Activated T-cell treated with anti-CD3 and anti-CD28 coated beads for 24 hours (primary cell): ENCODE results near the gene FBXO47.
"Not testable (repeated sequence)": the region's sequence is repeated elsewhere in the genome, so short reads cannot be mapped to it uniquely, and the experiment has no call there.

ENCODE experiments used
- DNase-seq: peaks from one replicate; pipeline ENCODE4 v3.0.0-alpha.2; 2020; ENCODE audit warnings: low read depth

FBXO47 gene

DNA sequence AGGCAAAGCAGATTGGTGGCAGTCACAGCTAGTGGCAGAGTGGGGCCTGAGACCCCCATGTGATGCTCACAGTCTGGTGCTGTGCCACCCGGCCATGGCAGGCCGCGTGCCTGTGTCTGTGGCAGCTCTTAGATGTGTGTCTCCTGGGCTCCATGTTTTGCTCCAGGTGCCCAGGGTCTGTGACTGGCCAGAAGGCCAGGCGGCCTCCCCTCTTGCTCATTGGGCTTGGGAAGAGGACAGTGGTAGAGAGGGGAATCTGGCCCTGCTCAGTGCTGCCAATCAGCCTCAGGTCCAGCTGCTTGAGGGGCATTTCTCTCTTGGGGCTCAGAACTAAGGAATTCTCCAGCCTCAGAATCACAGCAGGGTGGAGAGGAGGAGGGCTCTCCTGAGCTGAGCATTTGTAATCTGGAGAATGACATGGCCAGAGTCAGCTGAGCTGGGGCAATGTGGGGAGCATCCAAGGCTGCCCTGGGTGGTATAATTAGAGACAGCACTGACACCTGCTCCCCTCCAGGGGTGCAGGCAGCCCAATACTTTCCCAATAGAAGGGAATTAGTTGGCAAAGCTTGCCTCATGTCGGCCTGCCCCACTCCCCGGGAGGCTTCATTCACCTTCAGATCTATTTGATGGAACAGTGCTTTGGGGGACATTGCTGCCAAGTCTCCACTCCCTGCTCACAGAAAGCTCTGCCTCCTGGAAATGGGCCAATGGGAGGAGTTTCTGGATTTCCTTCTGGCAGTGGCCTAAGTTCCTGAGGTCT is 44.5 kb downstream of the FBXO47 start:
- DNase-seq = no peak

DNA sequence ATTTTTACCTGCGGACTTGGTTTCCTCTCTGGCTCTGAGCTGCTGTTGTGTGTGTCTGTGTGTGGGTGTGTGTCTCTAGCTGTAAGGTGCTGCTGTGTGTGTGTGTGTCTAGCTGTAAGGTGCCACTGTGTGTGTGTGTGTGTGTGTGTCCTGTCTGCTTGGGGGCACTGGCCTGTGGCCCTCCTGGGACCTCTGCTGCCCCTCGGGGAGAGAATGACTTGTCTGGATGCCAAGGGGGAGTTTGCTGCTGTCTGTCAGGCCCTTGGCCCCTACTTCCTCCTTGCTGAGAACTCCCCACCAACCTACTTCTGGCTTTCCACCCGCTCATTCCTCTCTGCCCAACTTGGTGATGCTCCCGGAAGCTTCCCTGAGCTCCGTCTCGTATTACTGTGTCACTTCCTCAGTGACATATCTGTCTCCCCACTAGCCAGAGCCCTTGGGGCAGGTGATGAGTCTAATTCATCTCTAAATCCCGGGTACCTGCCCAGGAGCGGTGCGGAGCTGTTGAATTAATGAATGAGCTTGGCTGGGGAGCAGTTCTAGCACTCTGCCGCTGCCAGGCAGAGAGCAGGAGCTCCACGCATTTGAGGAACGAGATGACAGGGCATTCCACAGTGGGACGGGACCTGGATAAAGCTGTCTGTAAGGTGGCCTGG is 45.3 kb downstream of the FBXO47 start:
- DNase-seq = no peak

DNA sequence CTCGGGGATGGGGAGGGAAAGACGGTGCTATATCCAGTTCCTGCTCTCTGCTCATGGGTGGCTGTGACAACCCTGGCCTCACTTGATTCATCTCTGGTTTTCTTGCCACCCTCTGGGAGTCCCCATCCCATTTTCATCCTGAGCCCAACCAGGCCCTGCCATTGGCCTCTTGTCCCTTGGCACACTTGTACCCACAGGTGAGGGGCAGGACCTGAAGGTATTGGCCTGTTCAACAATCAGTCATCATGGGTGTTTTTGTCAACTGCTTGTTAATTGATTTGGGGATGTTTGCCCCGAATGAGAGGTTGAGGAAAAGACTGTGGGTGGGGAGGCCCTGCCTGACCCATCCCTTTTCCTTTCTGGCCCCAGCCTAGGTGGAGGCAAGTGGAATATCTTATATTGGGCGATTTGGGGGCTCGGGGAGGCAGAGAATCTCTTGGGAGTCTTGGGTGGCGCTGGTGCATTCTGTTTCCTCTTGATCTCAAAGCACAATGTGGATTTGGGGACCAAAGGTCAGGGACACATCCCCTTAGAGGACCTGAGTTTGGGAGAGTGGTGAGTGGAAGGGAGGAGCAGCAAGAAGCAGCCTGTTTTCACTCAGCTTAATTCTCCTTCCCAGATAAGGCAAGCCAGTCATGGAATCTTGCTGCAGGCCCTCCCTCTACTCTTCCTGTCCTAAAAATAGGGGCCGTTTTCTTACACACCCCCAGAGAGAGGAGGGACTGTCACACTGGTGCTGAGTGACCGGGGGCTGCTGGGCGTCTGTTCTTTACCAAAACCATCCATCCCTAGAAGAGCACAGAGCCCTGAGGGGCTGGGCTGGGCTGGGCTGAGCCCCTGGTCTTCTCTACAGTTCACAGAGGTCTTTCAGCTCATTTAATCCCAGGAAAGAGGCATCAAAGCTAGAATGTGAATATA is 46.6 kb downstream of the FBXO47 start:
- DNase-seq = no peak

DNA sequence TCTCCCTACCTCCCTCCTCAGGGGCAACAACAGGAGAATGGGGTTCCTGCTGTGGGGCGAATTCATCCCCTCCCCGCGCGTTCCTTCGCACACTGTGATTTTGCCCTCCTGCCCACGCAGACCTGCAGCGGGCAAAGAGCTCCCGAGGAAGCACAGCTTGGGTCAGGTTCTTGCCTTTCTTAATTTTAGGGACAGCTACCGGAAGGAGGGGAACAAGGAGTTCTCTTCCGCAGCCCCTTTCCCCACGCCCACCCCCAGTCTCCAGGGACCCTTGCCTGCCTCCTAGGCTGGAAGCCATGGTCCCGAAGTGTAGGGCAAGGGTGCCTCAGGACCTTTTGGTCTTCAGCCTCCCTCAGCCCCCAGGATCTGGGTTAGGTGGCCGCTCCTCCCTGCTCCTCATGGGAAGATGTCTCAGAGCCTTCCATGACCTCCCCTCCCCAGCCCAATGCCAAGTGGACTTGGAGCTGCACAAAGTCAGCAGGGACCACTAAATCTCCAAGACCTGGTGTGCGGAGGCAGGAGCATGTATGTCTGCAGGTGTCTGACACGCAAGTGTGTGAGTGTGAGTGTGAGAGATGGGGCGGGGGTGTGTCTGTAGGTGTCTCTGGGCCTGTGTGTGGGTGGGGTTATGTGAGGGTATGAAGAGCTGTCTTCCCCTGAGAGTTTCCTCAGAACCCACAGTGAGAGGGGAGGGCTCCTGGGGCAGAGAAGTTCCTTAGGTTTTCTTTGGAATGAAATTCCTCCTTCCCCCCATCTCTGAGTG is 47.7 kb downstream of the FBXO47 start:
- no peak for DNase-seq

DNA sequence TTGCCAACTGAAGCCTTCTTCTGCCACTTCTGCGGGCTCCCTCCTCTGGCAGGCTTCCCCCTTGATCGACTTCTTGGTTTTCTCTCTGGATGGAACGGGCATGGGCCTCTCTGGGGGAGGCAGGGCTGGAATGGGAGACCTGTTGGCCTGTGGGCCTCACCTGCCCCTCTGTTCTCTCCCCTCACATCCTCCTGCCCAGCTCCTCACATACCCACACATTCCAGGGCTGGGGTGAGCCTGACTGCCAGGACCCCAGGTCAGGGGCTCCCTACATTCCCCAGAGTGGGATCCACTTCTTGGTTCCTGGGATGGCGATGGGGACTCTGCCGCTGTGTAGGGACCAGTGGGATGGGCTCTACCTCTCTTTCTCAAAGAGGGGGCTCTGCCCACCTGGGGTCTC is 48.3 kb downstream of the FBXO47 start:
- DNase-seq = no peak

DNA sequence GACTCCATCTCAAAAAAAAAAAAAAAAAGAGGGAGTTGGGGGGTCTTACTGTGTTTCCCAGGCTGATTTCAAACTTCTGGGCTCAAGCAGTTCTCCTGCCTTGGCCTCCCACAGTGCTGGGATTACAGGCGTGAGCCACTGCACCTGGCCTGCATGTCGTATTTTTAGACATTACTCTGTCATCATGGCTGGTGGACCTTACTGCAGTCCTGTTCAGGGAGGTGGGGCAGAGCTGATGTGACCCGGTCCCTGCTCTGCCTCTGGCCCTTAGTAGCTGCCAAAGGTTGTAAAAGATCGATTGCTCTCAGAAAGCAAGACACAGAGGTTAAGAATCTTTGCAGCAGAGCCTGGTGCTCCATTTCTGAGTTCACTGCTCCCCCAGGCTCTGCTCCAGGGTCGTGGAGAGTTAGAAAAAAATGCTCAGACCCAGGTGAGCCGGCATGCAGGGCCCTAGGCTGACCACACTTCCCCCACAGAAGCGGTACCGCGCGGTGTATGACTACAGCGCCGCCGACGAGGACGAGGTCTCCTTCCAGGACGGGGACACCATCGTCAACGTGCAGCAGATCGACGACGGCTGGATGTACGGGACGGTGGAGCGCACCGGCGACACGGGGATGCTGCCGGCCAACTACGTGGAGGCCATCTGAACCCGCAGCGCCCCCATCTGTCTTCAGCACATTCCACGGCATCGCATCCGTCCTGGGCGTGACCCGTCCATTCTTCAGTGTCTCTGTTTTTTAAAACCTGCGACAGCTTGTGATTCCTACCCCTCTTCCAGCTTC is 48.9 kb downstream of the FBXO47 start:
- DNase-seq = no peak

DNA sequence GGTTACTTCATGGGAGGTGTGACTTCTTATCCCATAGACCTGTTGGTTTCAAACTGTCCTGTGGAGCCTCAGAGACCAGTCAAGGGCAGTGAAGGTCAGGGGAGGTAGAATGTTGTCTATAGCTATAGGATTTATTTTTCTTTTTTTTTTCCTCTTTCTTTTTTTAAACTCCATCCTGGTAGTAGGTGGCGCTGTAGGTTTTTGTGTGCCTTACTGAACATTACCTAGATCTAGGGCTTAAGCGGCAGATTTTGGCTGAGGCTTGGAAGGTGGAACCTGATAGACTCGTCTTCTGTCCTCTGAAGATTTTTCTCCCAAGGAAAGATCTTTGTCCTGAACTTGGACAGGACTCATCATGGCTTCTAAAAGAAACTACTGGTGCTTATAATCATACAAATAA is 49.9 kb downstream of the FBXO47 start:
- DNase-seq = no peak

DNA sequence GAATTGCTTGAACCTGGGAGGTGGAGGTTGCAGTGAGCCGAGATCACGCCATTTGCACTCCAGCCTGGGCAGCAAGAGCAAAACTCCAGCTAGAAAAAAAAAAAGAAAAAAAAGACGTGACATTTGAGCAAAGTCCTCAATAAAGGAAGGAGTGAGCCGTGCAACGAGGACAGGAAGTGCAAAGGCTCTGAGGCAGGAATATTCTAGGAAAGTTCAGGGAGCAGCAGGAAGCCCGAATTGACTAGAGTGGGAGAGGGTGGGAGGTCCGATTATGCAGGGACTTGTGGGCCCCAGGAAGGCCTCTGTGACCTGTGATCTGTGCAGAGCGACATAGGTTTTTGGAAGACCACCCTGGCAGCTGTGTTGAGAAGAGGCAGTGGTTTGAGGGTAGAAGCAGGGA is 50.4 kb downstream of the FBXO47 start:
- no peak for DNase-seq

DNA sequence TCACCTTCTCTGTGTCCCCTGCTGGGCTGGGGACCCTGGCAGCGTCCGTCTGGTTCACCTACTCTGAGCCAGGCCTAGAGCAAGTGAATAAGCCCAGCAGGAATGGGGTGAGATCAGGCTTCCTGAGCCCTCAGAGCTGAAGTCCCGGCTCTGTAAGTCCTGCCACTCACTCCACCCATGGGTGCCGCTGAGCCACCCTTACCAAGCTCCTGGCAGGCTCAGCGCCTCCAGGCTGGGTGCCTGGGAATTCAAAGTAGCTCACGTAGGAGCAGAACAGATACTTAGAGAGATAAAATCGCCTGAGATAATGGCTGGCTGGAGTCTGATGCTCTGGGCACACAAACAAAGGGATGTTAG is 51.6 kb downstream of the FBXO47 start:
- DNase-seq = no peak

DNA sequence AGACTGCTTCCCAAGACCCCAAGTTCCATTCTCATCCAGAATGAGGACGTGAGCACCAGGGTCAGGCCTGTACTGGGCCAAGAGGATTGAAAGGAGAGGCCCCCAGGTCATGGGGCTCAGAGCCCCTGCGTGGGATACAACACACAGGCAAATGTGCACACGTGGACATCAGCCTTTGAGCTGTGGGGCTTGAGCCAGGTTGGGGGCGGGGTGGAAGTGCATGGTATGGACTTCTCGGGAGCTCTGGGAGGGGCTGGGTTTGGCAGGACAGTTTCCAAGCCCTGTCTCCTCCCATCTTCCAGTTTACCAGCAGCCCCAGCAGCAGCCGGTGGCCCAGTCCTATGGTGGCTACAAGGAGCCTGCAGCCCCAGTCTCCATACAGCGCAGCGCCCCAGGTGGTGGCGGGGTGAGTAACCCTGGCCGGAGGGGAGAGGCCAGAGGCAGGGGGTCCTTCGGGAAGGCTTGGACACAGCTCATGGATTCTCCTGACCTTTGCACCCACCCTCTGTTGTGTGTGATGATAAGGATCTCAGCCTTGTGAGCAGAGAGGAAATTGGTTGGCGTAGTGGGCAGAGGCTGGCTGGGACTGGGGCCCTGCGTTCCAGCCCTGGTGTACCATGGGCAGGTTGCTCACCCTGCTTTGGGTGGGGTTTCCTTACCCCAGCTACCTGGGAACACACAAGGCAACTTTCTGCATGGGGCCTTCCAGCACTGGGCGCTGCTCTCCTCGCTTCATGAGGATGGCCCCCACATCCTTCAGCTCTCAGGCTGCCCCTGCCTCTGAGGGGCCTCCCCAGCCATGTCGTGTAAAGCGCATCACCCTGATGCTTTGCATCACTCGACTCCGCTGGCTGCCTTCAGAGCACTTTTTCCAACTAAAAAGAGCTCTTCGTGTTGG is 52.2 kb downstream of the FBXO47 start:
- DNase-seq = no peak

DNA sequence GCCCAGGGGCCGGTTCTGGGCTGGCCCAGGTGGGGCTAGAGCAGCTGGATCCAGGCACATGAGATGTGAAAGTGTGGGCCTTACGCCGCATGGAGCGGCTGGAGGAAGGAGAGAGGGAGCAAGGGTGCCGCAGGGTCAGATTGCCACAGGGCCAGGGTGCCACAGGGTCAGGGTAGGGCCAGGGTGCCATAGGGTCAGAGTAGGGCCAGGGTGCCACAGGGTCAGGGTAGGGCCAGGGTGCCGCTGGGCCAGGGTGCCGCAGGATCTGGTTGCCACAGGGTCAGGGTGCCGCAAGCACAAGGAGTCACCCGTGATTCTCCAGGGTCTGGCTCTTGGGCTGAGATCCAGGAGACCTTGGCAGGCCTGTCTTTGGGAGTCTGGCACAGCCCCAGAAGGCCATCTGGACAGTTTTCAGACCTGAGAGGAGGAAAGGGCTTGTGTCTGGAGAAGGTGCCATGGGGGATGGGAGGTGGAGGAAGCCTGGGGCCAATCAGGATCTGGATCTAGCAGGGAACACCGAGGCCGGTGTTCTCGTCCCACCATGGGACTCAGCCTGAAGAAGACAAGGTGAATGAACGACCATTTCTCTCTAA is 54.9 kb downstream of the FBXO47 start:
- no peak for DNase-seq

DNA sequence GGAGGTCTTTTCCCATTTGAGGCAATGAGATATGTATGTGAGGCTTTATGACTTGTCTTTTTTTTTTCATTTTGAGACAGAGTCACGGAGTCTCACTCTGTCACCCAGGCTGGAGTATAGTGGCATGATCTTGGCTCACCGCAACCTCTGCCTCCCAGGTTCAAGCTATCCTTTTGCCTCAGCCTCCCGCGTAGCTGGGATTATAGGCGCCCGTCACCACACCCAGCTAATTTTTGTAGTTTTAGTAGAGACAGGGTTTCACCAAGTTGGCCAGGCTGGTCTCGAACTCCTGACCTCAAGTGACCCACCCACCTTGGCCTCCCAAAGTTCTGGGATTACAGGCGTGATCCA is 55.5 kb downstream of the FBXO47 start:
- DNase-seq = not testable (repeated sequence)

DNA sequence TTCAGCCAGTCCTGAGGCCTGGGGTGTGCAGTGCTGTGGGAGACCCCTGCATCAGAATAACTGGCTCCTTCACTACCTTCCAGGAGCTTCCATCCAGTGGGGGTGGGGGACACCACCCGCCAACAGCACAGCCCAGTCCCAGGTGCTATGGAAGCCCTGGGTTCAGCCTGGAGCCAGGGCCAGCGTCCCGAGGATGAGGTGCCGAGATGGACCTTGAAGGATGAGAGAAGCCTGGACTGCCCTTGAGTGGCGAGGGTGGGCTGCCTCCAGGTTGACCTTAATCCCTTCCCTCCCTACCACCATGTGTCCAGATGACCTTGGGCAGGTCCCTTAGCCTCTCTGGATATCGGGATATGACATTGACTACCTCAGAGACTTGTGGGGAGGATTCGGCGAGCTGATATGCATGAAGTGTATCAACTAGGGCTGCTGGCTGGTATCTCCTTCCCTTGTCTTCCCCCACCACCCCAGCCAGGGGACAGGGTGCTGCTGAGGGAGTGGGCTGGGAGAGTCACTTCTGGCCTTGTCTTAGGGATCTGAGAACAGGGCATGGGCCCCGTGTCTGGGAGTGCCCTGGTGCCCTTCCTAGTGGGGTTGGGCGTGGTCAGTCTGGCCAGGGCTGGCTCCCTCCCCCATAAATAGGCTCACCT is 56.0 kb downstream of the FBXO47 start:
- DNase-seq = no peak

DNA sequence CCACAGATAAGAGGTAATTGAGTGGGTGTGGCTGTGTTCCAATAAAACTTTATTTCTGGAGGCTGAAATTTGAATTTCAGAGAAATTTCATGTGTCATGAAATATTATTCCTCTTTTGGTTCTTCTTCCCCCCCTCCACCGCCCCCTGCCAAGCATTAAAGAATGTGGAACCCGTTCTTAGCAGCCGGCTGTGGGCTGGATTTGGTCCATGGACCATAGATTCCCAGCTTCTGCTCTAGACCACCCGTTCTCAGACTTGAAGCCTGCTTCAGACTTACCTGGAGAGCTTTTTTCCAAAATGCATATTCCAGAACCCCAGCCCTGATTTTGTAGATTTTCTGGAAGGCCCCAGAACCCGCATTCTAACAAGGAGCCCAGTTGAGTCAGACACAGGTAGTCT is 56.9 kb downstream of the FBXO47 start:
- no peak for DNase-seq

DNA sequence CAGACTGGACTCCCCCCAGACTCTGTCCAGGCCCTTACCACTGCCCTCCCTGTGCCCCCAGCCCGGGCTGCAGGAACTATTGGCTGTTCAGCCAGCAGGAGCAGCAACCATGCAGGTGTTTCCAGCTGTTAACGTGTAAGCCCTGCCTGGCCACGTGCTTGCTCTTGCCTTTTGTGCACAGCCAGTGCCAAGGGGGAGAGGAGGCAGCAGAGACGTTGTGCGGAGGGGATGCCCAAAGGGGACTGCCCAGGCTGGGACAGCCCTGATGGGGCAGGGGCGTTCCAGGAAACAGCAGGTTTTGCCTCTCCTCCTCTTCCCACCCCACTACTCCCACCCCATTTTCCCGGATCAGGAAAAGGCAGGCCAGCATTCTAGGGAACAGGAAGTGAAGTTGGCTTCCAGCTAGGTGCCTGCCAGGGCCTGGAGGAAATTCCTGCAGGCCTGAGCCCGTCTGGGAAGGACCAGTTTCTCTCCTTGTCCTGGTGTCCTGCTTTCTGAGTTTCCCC is 58.5 kb downstream of the FBXO47 start:
- DNase-seq = no peak

DNA sequence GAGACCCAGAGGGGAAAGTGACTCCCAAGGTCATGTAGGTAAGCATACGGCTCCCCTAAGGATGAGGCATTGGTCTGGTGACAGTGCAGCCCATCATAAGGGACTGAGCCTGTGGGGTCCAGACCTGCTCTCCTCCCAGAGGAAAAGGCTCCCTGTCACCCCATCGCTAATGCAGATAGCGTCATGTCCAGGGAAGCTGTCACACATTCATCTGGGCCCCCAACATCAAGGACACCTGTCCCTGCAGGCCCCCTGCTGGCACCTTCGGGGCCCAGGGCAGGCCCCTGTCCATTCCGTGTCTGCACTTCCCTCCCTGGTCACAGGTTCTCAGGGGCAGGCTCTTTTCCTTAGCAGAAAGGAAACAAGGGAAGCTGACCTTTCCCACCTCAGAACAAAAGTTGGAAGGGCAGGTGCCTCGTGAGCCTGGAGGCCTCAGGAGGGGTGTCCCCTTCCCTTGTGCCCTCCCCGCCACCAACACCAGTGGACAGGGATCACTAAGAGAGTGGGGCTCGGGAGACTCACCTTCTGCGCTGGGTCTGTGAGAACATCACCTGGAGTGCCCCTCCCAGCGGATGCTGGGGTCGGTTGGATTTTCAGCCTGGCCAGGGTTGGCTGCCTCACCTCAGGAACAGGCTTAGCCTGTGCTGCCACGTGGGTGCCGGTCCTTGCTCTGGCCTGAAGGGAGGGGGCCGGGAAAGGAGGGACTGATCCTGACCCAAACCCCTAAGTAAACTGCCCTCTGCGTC is 59.1 kb downstream of the FBXO47 start:
- DNase-seq = no peak

DNA sequence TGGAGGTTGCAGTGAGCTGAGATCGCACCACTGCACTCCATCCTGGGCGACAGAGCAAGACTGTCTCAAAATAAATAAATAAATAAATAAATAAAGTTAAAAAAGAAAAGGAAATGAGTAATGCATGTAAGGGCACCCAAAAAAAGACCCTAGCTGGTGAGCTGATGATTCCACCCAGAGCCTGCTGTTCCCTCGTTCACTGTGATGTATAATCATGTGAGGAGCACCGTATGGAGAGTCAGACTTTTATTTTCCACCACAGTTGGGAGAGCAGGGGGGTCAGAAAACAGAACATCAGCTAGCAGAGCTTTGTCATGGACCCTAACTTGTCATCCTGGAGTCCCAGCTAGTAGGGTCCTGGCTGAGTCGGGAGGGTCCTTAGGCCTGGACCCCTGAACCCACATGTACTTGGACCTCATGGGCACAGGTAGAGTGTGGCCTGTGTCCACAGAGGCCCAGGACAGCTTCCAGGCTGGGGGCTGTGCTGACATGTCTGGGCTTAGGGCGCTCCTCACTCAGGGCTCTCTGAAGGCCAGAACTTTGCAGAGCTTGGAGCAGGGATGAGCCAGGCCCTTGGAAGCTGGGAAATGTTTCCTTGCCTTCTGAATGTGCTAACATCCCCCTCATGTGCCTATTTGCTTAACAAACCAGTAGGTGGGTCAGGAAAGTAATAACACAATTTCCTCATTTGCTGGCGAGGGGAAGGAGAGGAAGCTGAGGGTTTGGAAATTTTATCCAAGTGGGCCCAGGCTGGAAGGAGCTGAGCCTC is 60.6 kb downstream of the FBXO47 start:
- DNase-seq = no peak

DNA sequence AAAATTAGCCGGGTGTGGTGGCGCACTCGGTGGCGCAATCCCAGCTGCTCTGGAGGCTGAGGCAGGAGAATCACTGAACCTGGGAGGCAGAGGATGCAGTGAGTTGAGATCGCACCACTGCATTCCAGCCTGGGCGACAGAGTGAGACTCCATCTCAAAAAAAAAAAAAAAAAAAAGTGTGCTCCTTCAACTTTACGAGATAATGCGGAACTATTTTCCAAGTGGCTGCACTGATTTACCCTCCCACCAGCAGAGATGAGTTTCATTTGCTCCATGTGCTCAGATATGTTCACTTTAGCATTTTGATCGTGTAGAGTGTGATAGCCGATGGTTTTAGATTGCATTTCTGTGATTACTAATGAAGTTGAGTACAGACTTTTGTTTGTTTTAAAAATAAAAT is 61.8 kb downstream of the FBXO47 start:
- DNase-seq = no peak
